Activated gamma-delta T cell (primary cell): ENCODE measurements around the gene GTF2A1L.
"Not testable (repeated sequence)": the region's sequence is repeated elsewhere in the genome, so short reads cannot be mapped to it uniquely, and the experiment has no call there.

Source experiments
- DNase-seq: peaks from one replicate; lab custom pipeline; 2025; lab: John Stamatoyannopoulos, UW
- total RNA-seq, 2 donors: gene quantifications; one replicate each; lab custom pipeline; 2026; lab: John Stamatoyannopoulos, UW

Gene GTF2A1L
- total RNA-seq = 0 reads per million in 2 donors

DNA sequence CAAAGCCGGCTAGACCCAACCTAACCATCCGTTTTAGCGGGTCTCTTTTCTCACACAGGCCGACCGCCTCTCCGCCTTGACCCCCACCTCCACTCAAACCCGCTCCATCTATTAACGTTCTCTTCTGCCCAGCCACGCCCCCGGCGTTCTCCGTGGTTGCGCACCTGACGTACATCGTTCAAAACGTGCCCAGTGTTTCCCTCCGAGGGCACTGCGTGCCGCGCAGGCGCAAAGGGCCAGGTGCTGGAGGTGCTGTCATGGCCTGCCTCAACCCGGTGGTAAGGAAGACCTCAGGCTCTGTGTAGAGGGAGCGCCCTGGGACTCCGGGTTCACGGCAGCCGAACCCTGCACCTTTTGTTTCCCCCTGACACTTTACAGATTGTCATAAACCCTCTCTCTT, at the start of gene GTF2A1L:
Gene GTF2A1L (plus strand): TSS at position 239 of the 400 bp plus-strand sequence. CDS start 19 bp downstream, at position 258.
- peak; percentile 6 for DNase-seq

DNA sequence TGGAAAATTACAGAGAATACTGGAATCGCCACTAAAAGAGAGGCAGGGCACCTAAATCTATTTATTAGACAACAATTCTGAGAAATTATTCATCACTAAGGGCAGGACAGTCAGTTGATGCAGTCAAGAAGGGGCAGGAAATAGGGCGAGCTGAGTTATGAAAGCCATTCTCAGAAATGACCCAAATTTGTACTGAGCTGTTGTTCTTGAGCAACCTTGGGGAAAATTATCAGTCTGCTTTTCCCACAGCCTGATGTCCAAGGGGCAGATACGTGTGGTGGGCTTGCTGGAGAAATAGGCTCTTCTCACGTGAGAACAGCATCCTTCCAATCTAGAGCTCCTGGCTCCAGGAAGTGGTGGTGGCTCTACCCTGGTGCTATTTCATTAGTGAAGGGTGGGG, 49.1 kb upstream of the GTF2A1L start:
- DNase-seq = no peak

GRCh38 chr2:48569433-48569832, 48.2 kb upstream of the GTF2A1L start:
- DNase-seq = no peak

GRCh38 chr2:48572816-48573215, 44.8 kb upstream of the GTF2A1L start:
- no peak for DNase-seq

DNA sequence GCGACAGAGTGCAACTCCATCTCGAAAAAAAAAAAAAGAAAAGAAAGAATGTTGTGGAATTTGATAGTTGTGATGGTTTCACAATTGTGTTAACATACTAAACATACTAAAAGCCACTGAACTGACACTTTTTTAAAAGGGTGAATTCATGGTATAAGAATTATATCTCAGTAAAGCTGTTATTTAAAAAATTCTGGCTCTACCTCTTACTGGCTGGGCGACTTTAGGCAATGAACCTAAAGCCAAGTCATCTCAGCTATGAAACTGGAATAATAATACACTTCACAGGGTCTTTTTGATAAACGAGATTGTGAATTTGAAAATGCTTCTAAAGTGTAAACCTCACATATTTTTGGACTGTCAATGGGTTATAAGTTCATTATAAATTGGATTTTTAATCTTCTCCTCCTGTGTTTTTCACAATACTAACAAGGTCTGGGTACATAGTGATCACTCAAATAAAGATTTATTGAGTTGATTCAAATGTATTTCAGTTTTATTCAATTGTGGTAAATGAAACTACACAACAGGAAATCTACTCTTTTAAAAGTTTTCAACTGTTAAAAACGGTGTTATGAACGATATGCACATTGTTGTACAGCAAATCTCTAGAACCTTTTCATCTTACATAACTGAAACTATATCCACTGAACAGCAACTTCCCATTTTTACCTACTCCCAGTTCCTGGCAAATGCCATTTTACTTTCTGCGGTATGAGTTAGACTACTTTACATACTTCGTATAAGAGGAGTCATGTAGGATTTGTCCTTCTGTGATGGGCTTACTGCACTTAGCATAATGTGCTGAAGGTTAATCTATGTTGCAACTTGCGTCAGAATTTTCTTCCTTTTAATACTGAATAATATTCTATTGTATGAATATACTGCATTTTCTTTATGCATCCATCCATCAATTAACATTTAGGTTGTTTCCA, 43.0 kb upstream of the GTF2A1L start:
- no peak for DNase-seq

GRCh38 chr2:48578313-48578712, 39.3 kb upstream of the GTF2A1L start:
- no peak for DNase-seq

- no peak for DNase-seq
Observed at GRCh38 chr2:48583961-48584360, 33.7 kb upstream of the GTF2A1L start.

DNA sequence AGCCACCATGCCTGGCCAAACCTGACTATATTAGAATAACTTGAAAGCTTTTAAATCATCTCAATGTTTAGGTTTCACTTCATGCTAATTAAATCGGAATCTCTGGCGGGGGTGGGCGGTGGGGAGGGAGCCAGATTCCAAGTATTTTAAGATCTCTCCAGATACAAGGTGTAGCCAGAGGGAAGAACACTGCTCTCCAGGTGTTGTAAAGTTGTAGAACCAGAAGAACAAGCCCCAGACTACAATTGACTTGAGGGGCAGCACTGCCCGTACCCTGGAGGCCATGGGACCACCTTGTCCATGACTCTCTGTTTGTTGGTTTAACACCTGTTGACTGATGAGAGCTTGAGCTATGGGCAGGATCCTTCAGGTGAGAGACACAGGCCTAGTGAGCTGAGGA, 33.1 kb upstream of the GTF2A1L start:
- no peak for DNase-seq

DNA sequence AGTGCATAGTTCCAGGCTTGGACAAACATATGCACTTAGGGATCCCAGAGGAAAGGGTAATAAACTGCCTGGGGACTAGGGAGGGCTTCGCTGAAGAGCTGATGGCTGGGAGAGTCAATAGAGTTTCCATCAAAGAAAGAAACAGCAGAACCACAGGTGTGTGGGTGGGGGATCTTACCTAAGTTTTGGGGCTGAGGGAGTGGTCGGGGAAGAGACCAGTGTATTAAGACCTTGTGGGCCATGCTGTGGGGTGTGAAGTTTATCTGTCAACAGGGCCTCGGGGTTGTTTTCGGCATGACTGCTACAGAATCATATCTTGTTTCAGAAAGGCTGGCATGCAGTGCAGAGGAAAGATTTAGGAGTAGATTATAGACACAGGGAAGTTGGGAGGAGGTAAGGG, 31.2 kb upstream of the GTF2A1L start:
- no peak for DNase-seq

GRCh38 chr2:48587560-48587959, 30.1 kb upstream of the GTF2A1L start:
- no peak for DNase-seq

GRCh38 chr2:48587961-48588360, 29.7 kb upstream of the GTF2A1L start:
- DNase-seq = no peak

DNA sequence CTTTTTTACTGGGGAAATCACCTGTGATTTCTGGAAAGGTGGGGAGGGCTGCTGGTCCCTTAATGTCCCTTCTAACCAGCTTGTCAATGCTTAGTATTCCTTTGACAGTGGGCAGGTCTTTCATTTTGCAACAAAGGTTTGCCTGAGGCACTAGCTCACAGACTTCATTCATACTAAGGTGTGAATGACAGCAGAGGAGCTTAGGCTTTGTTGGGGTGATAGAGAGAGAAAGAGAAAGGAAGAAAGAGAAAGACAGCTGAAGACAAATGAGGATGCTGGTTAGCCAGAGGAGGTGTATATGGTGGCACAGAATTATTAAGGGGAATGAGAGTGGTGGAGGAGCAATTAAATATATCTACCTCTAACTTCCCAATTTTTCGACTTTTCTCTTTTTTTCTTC, 28.9 kb upstream of the GTF2A1L start:
- no peak for DNase-seq

DNA sequence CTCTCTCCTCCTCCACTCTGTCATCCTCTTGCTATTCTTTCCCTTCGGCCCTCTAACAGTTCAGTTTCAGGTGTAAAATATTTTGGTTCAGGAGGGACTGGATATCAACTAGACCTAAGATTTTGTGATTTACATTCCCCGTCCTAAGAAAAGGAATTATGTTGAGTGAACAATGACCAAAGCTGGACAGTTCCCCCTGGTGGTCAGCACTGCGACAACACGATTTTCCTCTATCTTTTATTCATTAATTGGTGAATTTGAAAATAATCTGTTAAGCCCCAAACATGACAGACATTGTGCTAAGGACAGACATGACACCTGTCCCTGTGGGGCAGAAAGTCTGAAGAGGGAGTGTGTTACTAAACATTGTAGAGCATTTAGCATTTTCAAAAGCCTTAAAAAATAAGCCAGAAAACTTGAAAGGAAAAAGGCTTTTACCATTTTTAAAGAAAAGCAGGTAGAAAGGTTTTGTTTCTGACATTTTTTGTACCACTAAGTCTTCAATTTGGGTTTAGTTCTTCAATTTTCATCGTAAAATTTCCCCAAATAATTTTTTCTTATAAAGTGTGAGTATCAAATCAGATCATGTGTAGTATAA, 28.4 kb upstream of the GTF2A1L start:
- DNase-seq = no peak

DNA sequence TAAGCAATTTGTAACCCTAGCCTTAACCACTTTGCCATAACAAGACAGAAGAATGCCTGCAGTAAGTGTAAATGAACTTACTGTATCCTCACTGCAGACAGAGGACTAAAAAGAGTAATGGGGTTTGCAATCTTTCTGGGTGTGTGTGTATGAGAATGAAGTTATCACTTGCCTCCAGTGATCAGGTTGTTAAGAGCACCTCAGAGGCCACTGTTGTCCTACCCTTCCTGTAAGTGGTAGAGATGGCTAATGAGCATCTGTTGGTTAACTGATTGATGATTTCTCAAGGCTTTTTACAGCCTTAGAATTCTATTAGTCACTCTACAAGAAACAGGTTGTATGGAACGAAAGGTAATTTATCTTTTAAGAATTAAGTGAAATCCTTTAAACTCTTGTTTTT, 27.6 kb upstream of the GTF2A1L start:
- no peak for DNase-seq

DNA sequence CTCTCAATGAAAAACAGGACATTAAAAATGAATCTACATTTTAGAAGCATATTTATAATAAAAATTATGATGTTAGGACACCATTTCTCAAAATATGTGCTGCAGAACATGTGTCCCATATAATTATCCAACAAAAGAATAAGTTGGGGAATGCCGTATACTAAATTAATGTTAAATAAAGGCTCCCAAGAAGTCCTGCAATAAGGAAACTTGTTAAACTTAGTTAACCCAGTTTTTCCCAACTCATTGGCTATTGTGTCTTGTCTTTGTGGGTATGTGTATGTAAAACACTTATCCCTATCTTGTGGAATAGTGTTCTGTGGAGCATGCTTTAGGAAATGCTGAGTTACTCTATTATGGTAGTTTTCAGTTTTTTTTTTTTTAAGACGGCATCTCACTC, 25.6 kb upstream of the GTF2A1L start:
- DNase-seq = no peak

- DNase-seq = not testable (repeated sequence)
Observed at GRCh38 chr2:48596751-48597150, 20.9 kb upstream of the GTF2A1L start.

DNA sequence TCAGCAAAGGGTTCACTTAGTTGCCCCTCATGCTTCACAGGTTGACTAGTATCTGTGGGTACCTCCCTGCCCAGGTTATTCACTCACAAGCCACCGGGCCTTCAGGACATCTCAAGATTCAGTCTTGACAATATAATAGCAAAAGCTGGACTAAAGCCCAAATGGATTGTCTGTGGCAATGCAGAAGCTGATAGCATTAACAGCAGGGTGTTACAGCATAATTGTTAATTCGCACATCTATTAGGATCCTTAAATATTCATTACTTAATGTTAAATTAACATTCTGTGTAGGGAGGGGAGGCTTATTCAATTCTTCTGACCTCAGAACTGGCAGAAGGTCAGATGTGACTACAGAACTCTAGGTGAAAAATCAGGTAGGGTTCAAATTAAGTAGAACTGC, 20.2 kb upstream of the GTF2A1L start:
- no peak for DNase-seq

DNA sequence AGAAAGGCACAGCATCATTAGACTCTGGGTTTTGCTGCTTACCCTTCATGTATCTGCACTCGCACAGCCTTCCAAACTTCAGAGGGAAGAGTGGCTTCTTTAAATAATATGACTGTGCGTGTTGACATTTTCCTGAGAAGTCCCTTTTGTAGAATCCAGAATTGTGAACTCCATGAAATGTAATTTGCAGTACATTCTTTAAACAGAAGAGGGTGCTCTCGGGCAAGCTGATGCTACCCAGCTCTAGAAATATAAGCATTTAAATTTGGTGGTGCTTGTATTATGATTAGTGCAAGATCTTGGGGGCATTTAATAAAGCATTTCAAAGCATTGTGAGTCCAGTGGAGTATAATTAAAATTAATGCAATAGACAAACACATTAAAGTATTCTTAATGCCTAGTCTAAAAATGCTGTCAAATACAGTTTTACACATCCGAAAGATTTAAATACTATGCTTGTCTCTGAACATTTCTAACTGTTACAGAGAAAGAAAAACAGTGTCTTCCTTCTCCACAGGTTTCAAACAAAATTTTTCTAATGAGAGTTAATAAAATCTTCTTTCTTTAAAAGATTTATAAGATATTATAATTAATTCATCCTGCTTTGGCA, 17.3 kb upstream of the GTF2A1L start:
- no peak for DNase-seq

- no peak for DNase-seq
Observed at GRCh38 chr2:48600917-48601316, 16.7 kb upstream of the GTF2A1L start.

GRCh38 chr2:48601349-48601748, 16.3 kb upstream of the GTF2A1L start:
- no peak for DNase-seq

DNA sequence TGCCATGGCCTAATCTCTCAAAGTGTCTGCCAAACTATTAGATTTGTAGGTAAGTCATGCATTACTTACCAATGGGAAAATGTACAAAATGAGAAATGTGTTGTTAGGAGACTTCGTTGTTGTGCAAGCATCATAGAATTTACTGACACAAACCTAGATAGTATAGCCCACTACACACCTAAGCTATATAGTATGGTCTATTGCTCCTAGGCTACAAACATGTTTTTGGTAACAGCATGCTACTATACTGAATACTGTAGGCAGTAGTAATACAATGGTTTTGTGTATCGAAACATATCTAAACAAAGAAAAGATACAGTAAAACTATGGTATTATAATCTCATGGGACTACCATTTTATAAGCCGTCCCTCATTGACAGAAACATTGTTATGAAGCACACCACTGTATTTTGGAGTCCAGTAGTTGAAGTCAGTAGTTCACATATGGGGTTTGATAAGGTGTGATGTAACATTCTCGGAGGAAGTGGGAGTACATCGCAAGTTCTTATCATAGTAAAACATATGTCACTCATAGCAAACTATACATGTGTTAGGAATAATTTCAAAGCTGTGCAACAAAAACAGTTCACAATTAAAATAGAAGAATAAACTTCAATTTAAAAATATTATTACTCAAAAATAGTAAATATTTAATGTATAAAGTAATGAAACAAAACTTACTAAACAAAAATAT, 12.0 kb upstream of the GTF2A1L start:
- no peak for DNase-seq

DNA sequence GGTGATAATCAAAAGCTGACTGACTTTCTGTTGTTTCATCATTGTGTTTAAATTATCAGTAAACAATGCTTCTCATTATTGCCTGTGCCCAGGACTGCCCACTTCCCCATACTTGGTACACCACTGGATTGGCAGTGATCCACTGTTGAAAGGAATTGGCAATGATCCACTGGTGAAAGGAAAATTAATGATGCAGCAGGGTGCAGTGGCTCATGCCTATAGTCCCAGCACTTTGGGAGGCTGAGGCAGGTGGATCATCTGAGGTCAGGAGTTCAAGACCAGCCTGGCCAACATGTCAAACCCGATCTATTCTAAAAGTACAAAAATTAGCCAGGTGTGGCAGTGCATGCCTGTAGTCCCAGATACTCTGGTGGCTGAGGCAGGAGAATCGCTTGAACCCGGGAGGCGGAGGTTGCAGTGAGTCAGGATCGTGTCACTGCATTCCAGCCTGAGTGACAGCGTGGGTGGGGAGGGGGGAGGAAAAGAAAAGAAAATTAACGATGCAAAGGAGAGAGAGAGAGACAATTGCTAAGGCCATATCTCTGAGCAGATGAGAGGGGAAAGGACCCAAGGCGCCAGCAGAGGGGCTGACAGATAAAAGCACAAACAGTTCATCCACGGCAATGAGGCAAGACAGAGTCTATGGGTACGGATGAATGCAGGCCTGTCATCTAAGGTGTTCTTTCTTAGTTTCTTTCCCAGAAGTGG, 10.2 kb upstream of the GTF2A1L start:
- no peak for DNase-seq
